GM12801 (cell line): ENCODE data around the gene PATJ.

Experiments
- CTCF ChIP-seq: IDR thresholded peaks from one replicate; pipeline ENCODE4 v1.5.1; 2011; ENCODE audit warnings: control low read depth; ENCODE audit not compliant: insufficient read length; ENCODE audit errors: extremely low read depth

PATJ gene

GRCh38 chr1:61967750-61968149 is 225.5 kb downstream of the PATJ start:
- TF ChIP-seq CTCF = no peak

- TF ChIP-seq CTCF = no peak
Measured at GRCh38 chr1:61968869-61969268, 226.6 kb downstream of the PATJ start.

GRCh38 chr1:61973100-61973837 is 231.0 kb downstream of the PATJ start:
- no peak for TF ChIP-seq CTCF

GRCh38 chr1:61975638-61976037 is 233.4 kb downstream of the PATJ start:
- no peak for TF ChIP-seq CTCF

- no peak for TF ChIP-seq CTCF
Measured at GRCh38 chr1:61976566-61976965, 234.3 kb downstream of the PATJ start.

GRCh38 chr1:61978796-61979195 is 236.5 kb downstream of the PATJ start:
- TF ChIP-seq CTCF = no peak

- no peak for TF ChIP-seq CTCF
Measured at GRCh38 chr1:61979729-61980128, 237.4 kb downstream of the PATJ start.
